Stimulated activated CD8-positive, alpha-beta memory T cell treated with anti-CD3 and anti-CD28 coated beads, Interleukin-12 subunit alpha, Interleukin-12 subunit beta, amount 100 ng/mL, for 24 hours (primary cell): Measurements from ENCODE around the gene METTL16.

Experiments used
- DNase-seq: peaks from one replicate; pipeline ENCODE4 v3.0.0-alpha.2; 2020; ENCODE audit errors: extremely low read depth

Gene METTL16

GRCh38 chr17:2380226-2380922 is 131.3 kb downstream of the METTL16 start:
- no peak for DNase-seq

GRCh38 chr17:2379489-2380225 is 132.0 kb downstream of the METTL16 start:
- no peak for DNase-seq

GRCh38 chr17:2378905-2379304 is 132.8 kb downstream of the METTL16 start:
- DNase-seq, result no peak

- no peak for DNase-seq
Observed at GRCh38 chr17:2377659-2378058, 134.0 kb downstream of the METTL16 start.

GRCh38 chr17:2376107-2376506 is 135.6 kb downstream of the METTL16 start:
- no peak for DNase-seq

GRCh38 chr17:2375406-2375805 is 136.3 kb downstream of the METTL16 start:
- no peak for DNase-seq

GRCh38 chr17:2374549-2375285 is 137.0 kb downstream of the METTL16 start:
- DNase-seq, result no peak

- DNase-seq, result no peak
Observed at GRCh38 chr17:2373179-2373578, 138.5 kb downstream of the METTL16 start.

GRCh38 chr17:2372681-2373080 is 139.0 kb downstream of the METTL16 start:
- no peak for DNase-seq

GRCh38 chr17:2372180-2372579 is 139.5 kb downstream of the METTL16 start:
- no peak for DNase-seq

- DNase-seq, result no peak
Observed at GRCh38 chr17:2371183-2372130, 140.2 kb downstream of the METTL16 start.

GRCh38 chr17:2370211-2370589 is 141.5 kb downstream of the METTL16 start:
- no peak for DNase-seq

- no peak for DNase-seq
Observed at GRCh38 chr17:2369551-2370210, 142.0 kb downstream of the METTL16 start.

- no peak for DNase-seq
Observed at GRCh38 chr17:2369039-2369438, 142.6 kb downstream of the METTL16 start.

GRCh38 chr17:2368359-2368758 is 143.3 kb downstream of the METTL16 start:
- DNase-seq, result no peak

- no peak for DNase-seq
Observed at GRCh38 chr17:2366747-2367494, 144.8 kb downstream of the METTL16 start.
